ENCODE data around the gene MBOAT2. TPM values are rescaled to one million over a fixed set of nuclear protein-coding genes. Genes with fewer than 3 reads are reported as not detected.

MBOAT2 gene
- total and polyA plus RNA-seq, 4 donors: 9.0 to 72.9 (median 16.8) TPM

DNA sequence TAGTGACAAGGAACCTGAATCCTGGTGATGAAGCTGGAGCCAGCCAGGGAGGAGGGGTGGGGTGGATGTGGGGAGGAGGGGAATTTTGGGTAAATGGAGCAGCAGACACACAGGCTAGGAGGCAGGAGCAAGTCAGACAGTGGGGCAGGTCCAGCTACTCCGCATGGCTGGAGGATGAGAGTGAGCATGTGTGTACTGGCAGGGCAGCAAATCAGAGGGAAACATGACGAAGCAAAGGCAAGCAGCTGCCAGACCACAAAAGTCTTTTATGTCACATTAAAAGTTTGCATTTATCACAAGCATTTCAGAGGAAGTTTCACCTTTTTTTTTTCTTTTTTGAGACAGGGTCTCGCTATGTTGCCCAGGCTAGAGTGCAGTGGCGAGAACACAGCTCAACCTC lies 154.2 kb downstream of the MBOAT2 start:
- Histone ChIP-seq H3K4me3 (no peak overlapping the region), H3K36me3 (ENCODE audit: control insufficient read depth in 4 of 4, insufficient read depth in 4 of 4, low read length in 4 of 4) (no peaks in the 10 kb centered on the region), H3K27ac (ENCODE audit: low read depth in 1 of 2, low read length in 1 of 2) (no peak overlapping the region), H3K9ac (ENCODE audit: insufficient read depth in 1 of 2, low read length in 2 of 2) (no peak overlapping the region), H3K27me3 (ENCODE audit: control insufficient read depth in 3 of 3, insufficient read depth in 3 of 3, low read length in 2 of 3) (no peaks in the 10 kb centered on the region), H3K9me3 (ENCODE audit: control insufficient read depth in 4 of 4, insufficient read depth in 3 of 4, low read length in 3 of 4) (no peaks in the 10 kb centered on the region), H3K4me1 (ENCODE audit: control insufficient read depth in 5 of 5, insufficient read depth in 5 of 5, low read length in 5 of 5) (peaks cover 0 to 9% (median 0%) of the 10 kb centered on the region in 5 donors)
- WGBS, 2 donors: 50 to 68% methylated on average over 4 of the region's 4 CpGs
- no peak for ATAC-seq (ENCODE audit: insufficient read depth, low FRiP score)
- TF ChIP-seq, protein P1, sequence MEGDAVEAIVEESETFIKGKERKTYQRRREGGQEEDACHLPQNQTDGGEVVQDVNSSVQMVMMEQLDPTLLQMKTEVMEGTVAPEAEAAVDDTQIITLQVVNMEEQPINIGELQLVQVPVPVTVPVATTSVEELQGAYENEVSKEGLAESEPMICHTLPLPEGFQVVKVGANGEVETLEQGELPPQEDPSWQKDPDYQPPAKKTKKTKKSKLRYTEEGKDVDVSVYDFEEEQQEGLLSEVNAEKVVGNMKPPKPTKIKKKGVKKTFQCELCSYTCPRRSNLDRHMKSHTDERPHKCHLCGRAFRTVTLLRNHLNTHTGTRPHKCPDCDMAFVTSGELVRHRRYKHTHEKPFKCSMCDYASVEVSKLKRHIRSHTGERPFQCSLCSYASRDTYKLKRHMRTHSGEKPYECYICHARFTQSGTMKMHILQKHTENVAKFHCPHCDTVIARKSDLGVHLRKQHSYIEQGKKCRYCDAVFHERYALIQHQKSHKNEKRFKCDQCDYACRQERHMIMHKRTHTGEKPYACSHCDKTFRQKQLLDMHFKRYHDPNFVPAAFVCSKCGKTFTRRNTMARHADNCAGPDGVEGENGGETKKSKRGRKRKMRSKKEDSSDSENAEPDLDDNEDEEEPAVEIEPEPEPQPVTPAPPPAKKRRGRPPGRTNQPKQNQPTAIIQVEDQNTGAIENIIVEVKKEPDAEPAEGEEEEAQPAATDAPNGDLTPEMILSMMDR (IDR thresholded peaks at IDR 0.05; ENCODE audit: control extremely low read depth, extremely low read depth): no peak
- peak in 1 of 3 donors; percentile 23 for DNase-seq

DNA sequence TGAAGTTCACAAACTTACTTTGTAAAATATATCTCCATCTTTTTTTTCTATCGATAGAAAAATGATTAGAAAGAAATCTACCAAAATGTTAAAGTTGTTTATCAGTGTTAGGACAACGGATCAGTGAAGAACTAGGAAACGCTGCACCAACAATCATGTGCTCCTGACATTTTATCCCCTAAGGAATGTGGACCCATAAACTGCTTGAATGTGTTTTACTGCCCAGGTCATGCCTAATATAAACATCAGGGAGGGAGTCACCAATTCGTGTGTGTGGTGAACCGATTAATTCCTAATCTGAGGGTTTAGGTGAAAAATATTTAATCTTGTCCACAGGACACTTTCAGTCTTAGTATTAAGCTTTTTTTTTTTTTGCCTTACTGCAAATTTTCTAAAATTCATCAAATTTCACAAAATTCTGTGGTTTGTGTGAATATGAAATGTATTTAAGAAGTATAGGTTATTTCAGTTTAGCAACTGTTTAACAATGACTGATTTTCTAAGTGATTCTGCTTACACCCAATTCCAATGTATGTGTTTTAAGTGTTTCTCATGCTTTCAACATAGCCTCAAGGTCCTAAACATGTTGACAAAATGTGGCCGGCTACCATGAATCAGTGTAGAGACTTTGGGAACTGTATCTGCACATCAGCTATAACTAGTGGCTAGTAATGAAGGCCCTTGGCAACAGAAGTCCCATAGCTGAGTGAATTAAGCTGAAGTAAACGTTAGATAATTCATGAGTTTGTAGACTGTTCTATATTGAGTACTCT lies 155.0 kb downstream of the MBOAT2 start:
- DNase-seq (no peak), ATAC-seq (ENCODE audit: insufficient read depth, low FRiP score) (no peak)
- TF ChIP-seq, protein P1 (IDR thresholded peaks at IDR 0.05; ENCODE audit: control extremely low read depth, extremely low read depth): no peak
- H3K9me3 ChIP-seq (ENCODE audit: control insufficient read depth in 4 of 4, insufficient read depth in 3 of 4, low read length in 3 of 4): no peaks in the 10 kb centered on the region
- peaks cover 0 to 9% (median 0%) of the 10 kb centered on the region in 5 donors for H3K4me1 ChIP-seq (ENCODE audit: control insufficient read depth in 5 of 5, insufficient read depth in 5 of 5, low read length in 5 of 5)
- H3K9ac ChIP-seq (ENCODE audit: insufficient read depth in 1 of 2, low read length in 2 of 2): no peak overlapping the region
- no peaks in the 10 kb centered on the region for H3K36me3 ChIP-seq (ENCODE audit: control insufficient read depth in 4 of 4, insufficient read depth in 4 of 4, low read length in 4 of 4)
- 76 to 82% methylated on average over 7 of the region's 7 CpGs for WGBS, 2 donors
- no peak overlapping the region for H3K27ac ChIP-seq (ENCODE audit: low read depth in 1 of 2, low read length in 1 of 2)
- no peak overlapping the region for H3K4me3 ChIP-seq
- no peaks in the 10 kb centered on the region for H3K27me3 ChIP-seq (ENCODE audit: control insufficient read depth in 3 of 3, insufficient read depth in 3 of 3, low read length in 2 of 3)

DNA sequence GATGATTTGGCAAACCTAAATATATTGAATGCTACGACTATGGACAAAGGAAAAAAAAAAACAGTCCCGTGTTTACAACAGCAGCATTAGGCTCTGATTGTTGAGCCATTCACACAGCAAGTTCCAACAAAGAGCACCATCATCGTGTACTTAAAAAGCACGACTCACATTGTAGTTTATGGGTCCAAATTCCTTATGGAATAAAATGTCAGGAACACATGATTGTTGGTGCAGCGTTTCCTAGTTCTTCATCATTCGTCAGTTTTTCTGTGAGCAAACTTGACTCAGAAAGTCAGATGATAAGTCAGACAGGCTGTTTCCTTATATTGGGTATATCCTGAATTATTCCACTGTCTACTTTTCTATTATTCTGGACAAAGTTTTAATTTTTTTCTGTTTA lies 156.1 kb downstream of the MBOAT2 start:
- H3K27ac ChIP-seq (ENCODE audit: low read depth in 1 of 2, low read length in 1 of 2): no peak overlapping the region
- ATAC-seq (ENCODE audit: insufficient read depth, low FRiP score): no peak
- no peaks in the 10 kb centered on the region for H3K9me3 ChIP-seq (ENCODE audit: control insufficient read depth in 4 of 4, insufficient read depth in 3 of 4, low read length in 3 of 4)
- WGBS, 2 donors: 89 to 91% methylated on average over 6 of the region's 6 CpGs
- no peak overlapping the region for H3K9ac ChIP-seq (ENCODE audit: insufficient read depth in 1 of 2, low read length in 2 of 2)
- H3K4me3 ChIP-seq: no peak overlapping the region
- no peaks in the 10 kb centered on the region for H3K27me3 ChIP-seq (ENCODE audit: control insufficient read depth in 3 of 3, insufficient read depth in 3 of 3, low read length in 2 of 3)
- no peak for DNase-seq
- no peaks in the 10 kb centered on the region for H3K36me3 ChIP-seq (ENCODE audit: control insufficient read depth in 4 of 4, insufficient read depth in 4 of 4, low read length in 4 of 4)
- peaks cover 0 to 9% (median 0%) of the 10 kb centered on the region in 5 donors for H3K4me1 ChIP-seq (ENCODE audit: control insufficient read depth in 5 of 5, insufficient read depth in 5 of 5, low read length in 5 of 5)
- TF ChIP-seq, protein P1 (IDR thresholded peaks at IDR 0.05; ENCODE audit: control extremely low read depth, extremely low read depth): no peak

Data from lung (tissue), 12 donors.